NCI-H1436 (cell line): ENCODE results near the gene SLC44A3.

Source experiments
- DNase-seq: peaks from one replicate; lab custom pipeline; 2025; lab: John Stamatoyannopoulos, UW

Gene SLC44A3

DNA sequence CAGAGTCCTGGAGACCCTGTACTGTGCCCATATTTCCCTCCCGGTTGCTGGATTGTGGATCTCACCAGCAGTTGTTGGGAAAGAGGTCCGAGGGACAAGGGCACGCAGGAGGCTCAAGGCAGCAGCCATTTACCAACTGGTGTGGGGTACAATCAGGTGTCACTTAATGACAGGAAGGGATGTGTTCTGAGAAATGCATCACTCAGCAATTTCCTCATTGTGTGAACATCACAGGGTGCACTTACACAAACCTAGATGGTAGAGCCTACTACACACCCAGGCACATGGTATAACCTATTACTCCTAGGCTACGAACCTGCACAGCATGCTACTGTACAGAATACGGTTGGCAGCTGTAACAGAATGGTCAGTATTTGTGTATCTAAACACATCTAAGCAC is 20.7 kb downstream of the SLC44A3 start:
- no peak for DNase-seq

DNA sequence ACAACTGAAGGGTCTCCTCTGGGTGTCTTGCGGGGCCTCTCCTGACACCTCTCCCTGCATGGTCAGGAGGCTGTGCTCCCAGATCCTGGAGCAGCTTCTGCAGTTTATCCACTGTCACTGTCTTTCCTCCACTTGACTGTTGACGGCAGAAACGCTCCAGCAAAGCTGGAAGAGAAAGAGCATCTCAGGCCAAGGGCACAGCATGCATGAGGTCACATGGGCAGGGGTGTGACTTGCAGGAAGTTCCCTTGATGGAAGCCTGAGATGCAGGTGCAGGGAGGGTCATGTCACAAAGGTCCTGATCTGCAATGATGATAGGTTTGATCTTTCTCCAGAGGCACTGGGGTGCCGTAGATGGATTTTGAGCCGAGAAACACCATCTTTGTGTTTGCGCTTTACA is 23.3 kb downstream of the SLC44A3 start:
- no peak for DNase-seq

DNA sequence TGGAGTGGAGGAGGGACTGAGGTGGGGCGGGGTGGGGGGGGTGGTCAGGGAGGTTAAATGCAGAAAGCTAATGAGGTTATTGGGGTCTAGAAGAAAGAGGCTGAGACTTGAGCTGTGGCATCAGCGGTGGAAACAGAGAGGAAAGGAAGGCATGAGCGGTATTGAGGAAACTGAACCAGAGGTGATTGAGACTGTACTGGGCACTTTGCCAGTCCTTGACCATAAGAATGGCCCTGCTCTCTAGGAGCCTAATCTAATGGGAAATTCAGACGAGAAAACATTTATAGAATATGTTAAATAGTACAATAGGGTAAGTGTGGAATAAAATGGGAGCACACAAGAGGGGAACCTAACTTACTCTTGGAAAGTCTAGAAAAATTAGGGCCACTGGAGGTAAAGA is 23.7 kb downstream of the SLC44A3 start:
- DNase-seq = no peak

DNA sequence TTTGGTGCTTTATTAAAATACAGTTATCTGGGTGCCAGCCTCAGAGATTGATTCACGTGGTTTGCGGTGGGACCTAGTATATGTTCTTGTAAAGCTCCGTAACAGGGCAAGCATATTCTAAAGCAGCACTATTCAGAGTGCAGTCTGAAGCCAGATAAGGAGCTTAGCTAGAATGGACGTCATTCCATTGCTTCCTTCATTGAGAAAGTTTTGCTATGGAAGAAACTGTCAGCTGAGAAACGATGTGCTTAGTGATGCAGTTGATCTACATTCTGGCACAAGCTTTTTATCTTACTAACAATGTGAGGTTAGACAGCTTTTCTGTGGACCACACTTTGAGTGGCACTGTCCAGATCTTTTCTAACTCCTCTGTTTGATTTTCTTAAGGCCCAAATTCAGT is 26.2 kb downstream of the SLC44A3 start:
- no peak for DNase-seq

DNA sequence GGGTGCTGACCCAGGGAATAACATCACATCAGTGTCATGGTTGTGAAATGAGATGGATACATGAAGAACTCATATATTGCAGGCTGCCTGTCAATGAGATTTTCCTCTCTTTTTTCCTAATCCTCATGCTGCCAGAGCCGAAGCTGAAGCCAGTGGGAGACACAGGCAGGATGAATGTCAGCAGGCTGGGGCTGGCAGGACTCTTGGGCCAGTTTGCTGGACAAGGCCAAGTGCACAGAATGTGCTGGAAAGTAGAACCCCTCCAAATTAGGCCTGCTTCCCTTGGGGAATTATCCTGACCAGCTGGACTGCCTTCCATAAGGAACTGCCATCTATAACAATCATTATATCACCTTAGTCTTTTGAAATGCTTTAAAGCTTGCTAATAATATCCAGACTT is 31.4 kb downstream of the SLC44A3 start:
- DNase-seq = no peak

DNA sequence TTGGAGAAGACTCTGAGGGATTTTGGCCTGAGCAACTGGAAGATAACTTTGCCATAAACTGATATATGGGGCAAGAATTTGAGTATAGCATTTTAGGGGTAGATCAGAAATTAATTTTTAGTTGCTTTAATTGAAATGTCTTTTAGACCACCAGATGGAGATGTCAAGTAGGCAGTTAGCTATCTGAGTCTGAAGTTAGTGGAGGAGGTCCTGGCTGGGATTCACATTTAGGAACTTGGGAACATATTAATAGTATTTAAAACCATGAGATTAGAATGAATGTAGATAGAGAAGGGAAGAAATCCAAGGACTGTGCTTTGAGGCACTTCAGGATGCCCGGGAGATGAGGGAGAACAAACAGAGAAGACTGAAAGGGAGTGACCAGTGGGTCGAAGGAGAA is 32.6 kb downstream of the SLC44A3 start:
- DNase-seq = no peak

DNA sequence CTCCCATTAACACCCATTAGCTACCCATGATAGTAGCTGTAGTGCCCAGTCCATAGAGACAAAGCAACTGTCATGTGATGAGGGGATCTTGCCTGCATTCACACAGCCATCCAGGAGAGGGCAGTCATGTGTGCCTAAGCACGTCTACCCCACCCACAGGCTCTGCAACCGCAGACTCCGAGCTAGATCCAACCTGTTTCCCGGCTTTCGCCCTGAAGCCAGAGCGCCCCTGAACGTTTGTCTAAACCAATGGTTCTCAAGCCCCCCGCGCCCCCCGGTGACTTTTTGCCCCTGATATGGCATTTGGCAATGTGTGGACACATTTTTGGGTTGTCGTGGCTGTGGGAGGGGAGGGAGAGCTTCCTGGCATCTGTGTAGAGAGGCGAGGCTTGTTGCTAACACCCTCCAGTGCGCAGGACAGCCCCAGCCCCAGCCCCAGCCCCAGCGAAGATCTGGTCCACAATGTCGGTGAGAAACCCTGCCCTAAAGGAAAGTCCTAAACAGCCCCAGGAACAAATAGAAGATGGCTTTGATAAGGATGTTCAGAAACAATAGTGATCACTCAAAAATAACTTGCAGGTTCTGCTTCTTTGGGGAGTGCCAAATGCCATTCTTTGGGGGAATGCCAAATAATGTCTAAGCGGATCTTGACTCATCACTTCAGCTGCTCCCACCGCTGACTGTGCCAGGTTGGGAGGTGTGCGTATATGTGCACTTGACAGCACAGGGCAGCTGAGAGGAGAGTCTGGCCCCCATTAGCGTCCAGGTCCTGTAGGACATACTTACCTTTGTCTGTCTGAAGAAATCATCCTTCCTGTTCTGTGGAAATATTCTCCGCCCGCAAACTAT is 34.5 kb downstream of the SLC44A3 start:
- peak; percentile 85 for DNase-seq

DNA sequence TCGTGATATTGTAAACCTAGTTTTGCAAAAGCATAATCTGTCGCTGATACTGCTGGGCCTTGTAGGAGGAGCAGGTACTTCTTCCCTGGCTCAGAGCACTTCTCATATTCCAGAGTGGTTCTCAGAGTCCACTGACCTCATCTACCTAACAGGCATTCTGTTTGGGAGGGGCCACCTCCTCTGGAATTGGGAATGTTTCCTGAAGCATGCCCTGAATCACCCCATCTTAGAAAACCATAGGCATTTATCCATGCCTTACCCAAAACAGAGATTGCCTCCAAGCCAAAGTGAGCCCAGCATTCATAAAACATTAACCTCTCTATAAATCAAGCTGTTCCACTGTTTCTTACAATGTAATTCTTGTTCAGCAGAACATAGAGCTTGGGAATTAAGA is 35.1 kb downstream of the SLC44A3 start:
- no peak for DNase-seq

DNA sequence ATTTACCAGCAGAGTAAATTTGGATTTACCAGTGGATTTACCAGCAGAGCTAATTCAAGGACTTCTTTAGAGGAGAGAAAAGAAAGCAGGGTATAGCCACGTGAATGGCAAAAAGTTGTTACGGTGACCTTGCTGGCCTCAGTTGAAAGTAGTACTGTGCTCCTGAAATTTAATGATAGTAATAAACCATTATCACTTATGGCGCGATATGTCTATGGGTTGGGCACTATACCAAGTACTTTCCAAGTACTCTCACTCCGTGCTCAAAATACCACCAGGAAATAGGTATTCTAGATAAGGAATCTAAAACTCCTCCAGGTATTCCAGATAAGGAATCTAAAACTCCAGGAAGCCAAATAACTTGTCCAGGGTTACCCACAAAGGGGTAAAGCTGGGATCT is 35.8 kb downstream of the SLC44A3 start:
- DNase-seq = no peak

DNA sequence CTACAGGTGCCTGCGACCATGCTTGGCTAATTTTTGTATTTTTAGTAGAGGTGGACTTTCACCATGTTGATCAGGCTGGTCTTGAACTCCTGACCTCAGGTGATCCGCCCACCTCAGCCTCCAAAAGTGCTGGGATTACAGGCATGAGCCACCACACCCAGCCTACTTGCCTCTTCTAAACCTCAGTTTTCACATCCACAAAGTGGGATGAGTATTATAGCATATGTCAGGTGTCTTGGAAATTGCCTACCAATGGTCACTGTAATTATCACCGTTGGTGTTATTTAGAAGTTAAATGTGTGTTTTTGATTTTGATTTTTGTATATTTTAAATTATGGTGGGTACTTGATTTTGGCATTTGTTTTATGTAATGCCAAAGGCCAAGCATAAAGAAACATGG is 36.7 kb downstream of the SLC44A3 start:
- DNase-seq = no peak

DNA sequence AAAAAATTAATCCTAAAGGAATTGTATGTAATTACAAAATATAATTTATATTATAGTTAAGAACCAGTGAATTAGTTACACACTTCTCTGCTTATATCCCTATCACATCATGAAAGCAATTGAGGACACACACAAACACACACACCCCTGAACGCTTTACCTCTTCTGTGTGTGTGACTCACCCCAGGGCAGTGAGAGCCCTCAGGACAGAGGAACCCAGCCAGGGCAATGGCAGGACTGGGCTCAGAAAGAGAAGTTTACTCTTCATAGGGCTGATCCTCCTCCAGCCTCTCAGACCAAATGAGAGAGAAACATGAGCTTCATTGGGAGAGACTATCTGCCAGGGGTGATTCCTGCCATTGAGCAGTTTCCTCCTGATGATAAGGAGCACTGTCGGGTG is 38.1 kb downstream of the SLC44A3 start:
- no peak for DNase-seq

DNA sequence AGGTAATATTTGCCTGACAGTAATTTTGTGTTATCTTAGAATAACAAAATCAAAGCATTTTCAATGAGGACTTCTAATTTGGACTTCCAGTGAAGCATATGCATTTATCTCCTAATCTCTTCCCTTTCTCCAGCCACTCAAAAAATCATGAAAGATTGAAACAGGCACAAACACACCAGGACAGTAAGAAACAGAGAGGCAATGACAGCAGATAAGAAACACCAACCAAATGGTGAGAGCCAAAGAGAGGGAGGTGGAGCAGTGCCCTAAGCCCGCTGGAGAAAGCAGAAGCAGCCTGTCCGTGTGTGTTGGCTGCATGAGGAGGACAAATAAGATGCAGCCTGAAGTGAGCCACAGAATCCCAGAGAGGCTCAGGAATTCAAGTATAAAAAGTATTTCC is 39.0 kb downstream of the SLC44A3 start:
- DNase-seq = no peak

DNA sequence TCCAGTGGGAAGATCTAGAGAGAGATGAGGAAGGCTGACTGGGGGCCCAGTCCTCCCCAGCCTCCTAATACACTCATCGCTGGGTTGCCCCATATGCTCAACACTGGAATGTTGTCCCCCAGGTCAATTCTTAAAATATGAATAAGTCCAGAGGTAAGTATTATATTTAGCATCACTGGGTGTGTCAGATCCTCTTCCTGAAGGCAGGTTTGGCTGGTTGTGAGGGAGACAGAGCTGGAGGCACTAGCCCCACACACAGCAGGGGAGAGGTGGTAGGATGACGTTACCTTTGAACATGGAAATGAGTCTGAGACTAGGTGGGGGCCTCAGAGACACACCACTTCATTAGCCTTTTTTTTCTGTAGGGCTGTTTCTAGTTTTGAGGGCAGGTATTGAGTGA is 42.6 kb downstream of the SLC44A3 start:
- no peak for DNase-seq

DNA sequence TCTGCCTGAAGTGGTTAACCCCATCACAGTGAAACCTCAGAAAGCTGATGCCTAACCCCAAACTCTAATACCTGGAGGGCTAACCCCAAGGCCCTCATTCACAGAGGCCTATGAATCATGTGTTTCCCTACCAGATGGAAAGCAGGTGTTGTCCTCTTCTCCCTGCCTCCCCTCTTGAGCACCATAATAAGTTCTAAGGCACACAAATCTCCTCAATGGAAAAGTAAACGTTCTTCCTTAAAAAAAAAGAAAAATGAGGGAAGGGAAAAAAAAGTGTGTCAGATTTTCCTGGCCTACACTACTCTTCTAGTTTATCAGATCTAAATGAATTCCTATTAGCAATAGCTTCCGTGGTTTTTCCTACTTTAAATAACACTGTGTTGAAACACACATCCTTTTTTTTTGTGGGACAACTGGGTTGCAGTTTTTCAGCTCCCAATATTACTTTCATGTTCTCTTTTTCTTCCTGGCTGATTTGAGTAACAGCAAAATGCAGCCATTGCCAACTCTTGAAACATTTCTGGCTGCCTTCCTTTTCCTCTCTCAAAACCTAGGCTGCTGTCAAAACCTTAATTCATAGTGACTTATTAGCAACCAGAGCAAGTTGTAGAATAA is 43.2 kb downstream of the SLC44A3 start:
- DNase-seq = no peak

DNA sequence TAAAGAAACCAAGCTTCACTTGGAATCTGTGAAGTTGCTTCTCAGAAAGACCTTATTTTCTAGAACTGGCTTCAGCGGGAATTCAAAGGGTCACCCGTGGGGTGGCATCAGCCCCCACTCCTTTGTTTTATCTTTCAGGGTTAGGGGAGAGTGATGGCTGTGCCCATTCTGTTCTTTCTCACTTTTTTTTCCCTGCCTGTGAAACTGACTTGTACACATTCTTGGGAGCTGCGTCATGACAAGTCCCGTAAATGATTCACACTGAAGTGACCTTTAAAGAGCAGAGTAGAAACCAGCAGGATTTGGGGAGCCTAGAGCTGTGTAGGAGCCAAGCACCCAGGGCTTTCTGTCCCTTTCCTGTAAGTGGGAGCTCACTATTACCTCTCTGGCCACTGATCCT is 43.8 kb downstream of the SLC44A3 start:
- DNase-seq = no peak

DNA sequence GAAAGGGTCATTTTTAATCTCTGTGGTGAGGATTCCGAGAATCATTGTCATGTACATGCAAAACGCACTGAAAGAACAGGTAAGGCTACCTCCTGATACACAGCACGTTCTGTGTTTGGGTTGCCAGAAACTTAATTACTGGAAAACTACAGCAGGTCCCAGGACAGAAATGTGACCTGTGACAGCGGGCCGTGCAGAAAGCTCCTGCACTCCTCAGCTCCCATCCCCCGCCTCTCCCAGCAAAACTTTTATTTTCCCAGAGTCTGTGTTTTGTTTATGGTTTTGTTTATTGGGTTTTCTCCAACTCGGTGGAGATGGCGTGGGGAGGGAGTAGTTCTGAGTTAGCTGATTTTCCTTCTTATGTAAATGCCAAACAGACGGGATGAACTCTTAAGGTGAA is 44.7 kb downstream of the SLC44A3 start:
- DNase-seq = no peak

DNA sequence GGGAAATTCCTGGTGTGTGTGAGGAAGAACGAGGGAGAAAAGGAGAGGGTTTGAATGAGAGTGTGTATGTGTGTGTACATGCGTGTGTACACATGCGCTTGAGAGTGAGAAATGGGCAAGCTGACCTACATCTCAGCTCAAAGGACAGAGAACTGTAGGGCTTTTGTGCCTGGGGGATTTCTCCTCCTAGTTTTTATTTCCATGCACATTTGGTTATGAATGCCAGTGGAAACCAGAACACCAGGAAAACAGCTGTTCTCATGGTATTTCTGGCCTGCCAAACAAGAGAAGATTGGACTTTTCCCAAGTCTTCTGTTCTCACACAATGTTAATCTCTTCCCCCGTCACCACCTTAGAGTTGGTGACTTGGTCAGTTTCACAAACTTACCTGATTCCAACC is 45.2 kb downstream of the SLC44A3 start:
- DNase-seq = no peak

DNA sequence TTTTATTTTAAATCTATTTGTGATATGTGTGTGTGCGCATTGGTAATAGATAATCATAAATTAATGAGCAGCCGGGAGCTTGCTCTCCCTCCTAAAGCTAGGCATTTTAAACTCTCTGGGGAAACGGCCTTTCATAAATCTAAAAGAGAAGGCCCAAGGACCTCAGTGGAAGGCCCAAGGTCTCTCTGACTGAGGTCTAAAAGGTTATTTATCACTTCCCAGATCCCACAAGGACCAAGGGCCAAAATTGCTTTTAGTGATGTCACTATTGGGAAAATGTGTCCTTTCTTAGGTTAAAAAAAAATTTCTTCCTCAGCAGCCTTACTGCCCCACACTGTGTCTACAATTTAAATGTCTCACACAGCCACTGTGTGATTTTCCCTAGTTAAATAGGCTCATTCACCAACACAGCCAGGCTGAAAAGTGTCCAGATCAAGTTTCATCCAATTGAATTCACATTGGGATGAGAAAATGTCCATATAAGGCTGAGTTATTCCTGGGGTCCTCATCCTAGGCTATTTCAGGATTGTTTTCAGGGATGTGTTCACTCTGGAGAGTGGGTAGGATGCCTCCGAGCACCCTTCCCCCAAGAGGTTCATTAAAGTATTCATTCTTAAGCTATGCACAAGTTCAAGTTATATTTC is 46.1 kb downstream of the SLC44A3 start:
- DNase-seq = no peak

DNA sequence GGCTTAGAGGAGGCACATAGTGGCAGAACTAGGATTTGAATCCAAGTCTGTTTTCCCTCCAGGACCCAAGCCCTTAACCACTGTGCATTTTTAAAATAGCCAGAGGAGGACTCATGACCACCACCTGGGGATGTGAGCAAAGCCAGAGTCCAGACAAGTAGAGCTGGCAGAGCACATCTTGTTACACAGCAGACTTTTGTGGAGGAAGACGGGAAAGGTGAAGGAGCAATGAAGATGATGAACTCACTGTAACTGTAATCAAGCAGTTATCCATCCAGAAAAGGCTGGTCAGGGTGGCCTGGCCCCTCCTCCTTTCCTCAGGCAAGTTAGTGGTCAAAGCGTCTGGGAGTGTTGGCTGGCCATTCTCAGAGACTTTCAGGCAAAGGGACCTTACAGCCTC is 50.9 kb downstream of the SLC44A3 start:
- DNase-seq = no peak

DNA sequence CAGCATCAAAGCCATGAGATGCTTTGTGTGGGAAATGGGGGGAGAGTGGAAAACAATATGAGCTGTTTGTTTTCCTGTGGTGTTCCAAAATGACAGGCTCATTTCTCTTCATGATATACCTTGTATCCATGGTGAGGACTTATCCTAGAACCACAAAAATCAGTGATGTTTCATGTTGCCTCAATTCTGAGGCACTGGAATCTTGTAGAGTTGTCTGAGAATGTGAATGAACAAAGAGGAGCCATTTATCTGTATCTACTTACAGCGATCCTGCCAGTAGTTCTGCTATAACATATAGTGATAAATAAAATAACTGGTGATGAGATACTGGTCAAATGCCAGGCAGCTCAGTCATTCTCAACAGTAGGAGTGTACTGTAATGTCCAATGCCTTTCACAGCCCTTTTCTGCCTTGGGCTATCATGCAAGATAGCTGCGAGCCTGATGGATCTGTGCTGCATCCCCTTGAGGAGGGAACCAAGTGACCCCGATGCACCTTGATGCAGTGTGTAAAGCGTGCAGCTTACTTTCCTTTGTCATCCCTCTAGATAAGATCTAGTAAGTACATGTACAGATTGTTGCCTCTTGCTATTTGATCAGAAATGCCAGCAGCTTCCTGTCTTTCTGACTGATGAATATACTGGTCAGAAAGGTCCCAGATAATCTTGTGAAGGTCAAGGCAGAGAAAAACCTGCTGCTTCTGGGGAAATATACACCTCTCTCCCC is 52.8 kb downstream of the SLC44A3 start:
- no peak for DNase-seq

DNA sequence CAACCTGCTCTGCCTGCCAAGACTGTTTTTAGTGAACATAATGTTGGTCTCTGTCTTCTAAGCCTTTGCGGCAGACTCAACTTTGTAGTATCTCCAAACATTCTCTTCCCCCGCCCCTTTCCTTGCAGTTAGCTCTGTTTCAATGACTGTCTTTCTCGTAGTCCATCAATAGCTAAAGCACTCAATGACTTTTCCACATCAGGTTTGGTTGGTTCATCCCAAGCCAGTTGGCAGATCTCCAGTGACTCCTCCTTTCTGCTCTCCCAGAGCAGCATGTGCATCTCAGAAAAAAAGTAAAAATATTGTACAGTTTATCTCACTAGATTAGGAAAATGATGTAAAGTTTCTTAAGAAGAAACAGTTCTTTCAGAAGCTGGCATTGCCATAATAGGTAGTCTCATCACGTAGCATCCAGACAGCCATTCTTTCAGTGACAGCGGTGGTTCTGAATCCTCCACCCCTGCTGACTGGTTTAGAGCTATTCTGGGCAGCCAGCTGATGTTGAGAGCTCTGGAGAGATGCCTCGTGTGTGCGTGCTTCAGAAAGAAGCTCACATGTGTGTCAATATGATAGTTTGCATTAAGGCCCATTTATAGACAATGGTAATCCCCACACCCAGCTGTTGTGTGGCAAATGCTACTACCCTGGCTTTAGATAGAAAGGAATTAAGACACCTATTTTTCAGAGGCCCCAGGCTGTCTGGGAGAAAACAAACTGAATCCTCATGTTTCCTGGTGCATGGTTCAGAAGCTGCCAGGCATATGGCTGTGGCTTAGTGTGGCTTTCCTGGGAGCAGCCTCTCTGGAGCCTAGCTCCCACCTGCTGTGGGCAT is 53.6 kb downstream of the SLC44A3 start:
- no peak for DNase-seq

DNA sequence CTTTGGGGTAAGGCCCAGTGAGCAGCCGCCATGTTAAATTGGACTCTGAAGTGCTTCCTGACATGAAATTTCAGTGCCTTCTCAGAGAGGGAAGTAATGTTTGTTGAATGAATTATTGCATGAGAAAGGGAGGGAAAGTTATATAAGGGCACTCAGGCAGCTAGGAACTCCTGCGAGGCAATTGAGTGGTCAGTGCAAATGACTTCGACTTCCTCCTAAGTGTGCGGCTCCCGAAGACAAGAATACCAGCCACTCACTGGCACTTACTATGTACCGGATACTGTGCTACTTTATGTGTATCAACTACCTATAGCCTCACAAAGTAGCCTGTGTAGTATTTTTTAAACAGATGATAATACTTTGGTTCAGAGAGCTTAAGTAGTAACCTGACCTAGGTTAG is 54.3 kb downstream of the SLC44A3 start:
- DNase-seq = no peak
